Osteoblast (primary cell): ENCODE results near the gene ARHGAP10. TPM values are rescaled to one million over a fixed set of nuclear protein-coding genes. Genes with fewer than 3 reads are reported as not detected.

ENCODE experiments used
- DNase-seq: peaks from one replicate; pipeline ENCODE4 v3.0.0; 2011; ENCODE audit warnings: low spot score, mixed read lengths; ENCODE audit not compliant: insufficient read length; ENCODE audit errors: missing footprints
- H2AFZ ChIP-seq: 2 replicates; pipeline ENCODE4 v1.6.0; 2011; ENCODE audit warnings: mild to moderate bottlenecking, low read length
- H3K27ac ChIP-seq: 2 replicates; pipeline ENCODE4 v1.5.1; 2011; ENCODE audit warnings: mild to moderate bottlenecking, low read depth, low read length, moderate library complexity
- H3K27me3 ChIP-seq: 2 replicates; pipeline ENCODE4 v1.6.0; 2012; ENCODE audit warnings: mild to moderate bottlenecking, control low read depth, inconsistent platforms, low read length, moderate library complexity; ENCODE audit not compliant: insufficient read depth
- H3K36me3 ChIP-seq: 2 replicates; pipeline ENCODE4 v1.5.1; 2011; ENCODE audit warnings: mild to moderate bottlenecking, low read length, control low read depth, moderate library complexity; ENCODE audit not compliant: insufficient read depth
- H3K4me1 ChIP-seq: 2 replicates; pipeline ENCODE4 v1.5.1; 2011; ENCODE audit warnings: mild to moderate bottlenecking, low read length, control low read depth, moderate library complexity; ENCODE audit not compliant: insufficient read depth
- H3K4me2 ChIP-seq: 2 replicates; pipeline ENCODE4 v1.6.0; 2011; ENCODE audit warnings: mild to moderate bottlenecking, low read length; ENCODE audit not compliant: insufficient read depth
- H3K4me3 ChIP-seq: fragments of 200-600 bp; sonication (generic); 3 replicates; pipeline ENCODE4 v1.5.1; 2012; ENCODE audit warnings: mild to moderate bottlenecking, low read length, inconsistent platforms; ENCODE audit not compliant: insufficient read depth
- H3K79me2 ChIP-seq: 2 replicates; pipeline ENCODE4 v1.6.0; 2012; ENCODE audit warnings: mild to moderate bottlenecking, low read length, control low read depth, inconsistent platforms; ENCODE audit not compliant: insufficient read depth
- H3K9me3 ChIP-seq: 2 replicates; pipeline ENCODE4 v1.5.1; 2011; ENCODE audit warnings: low read depth, low read length, control low read depth
- H4K20me1 ChIP-seq: 2 replicates; pipeline ENCODE4 v1.6.0; 2012; ENCODE audit warnings: mild to moderate bottlenecking, low read length, control low read depth; ENCODE audit not compliant: insufficient read depth
- CTCF ChIP-seq: IDR thresholded peaks from 2 replicates; pipeline ENCODE4 v1.5.1; 2011; ENCODE audit warnings: mild to moderate bottlenecking, low read depth, low read length, moderate library complexity; ENCODE audit errors: extremely low read depth
- total RNA-seq: library from RNA; depleted of rRNA; stranded (reverse); fragments of >200 nt; gene quantifications from 2 replicates; pipeline ENCODE4 v1.2.3, GENCODE V29; 2012

Gene ARHGAP10
- total RNA-seq, 1 donor: 31.5 TPM

DNA sequence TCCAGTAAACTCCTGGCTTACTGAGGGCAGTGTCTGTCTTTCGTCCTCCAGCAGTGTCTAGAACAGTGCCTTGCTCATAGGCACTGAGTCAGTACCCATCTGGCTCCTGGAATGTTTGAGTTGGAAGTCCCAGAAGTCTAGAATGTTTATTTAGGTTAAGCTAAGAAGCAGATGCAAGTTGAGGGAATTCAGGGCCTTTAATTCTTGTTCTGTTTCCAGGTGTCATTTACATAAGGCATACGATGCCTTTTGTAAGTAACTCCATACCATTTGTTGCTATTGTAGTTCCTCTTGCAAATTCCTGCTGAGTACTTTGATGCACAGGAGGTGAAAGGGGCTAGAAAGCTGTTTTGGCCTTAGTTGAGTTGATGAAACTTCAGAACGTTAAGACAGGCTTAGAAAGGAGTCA is 22.2 kb downstream of the ARHGAP10 start:
- H3K79me2 ChIP-seq: peaks cover 64% of the 10 kb centered on the region
- H3K4me3 ChIP-seq: no peak overlapping the region
- TF ChIP-seq CTCF: no peak
- peak overlapping the region; percentile 52 for H3K27ac ChIP-seq
- peak; percentile 75 for DNase-seq
- H3K36me3 ChIP-seq: no peaks in the 10 kb centered on the region
- no peaks in the 10 kb centered on the region for H3K9me3 ChIP-seq
- H3K4me2 ChIP-seq: peak overlapping the region; percentile 53
- H2AFZ ChIP-seq: no peak overlapping the region
- H4K20me1 ChIP-seq: peaks cover 10% of the 10 kb centered on the region
- H3K27me3 ChIP-seq: no peaks in the 10 kb centered on the region
- H3K4me1 ChIP-seq: peaks cover 40% of the 10 kb centered on the region

DNA sequence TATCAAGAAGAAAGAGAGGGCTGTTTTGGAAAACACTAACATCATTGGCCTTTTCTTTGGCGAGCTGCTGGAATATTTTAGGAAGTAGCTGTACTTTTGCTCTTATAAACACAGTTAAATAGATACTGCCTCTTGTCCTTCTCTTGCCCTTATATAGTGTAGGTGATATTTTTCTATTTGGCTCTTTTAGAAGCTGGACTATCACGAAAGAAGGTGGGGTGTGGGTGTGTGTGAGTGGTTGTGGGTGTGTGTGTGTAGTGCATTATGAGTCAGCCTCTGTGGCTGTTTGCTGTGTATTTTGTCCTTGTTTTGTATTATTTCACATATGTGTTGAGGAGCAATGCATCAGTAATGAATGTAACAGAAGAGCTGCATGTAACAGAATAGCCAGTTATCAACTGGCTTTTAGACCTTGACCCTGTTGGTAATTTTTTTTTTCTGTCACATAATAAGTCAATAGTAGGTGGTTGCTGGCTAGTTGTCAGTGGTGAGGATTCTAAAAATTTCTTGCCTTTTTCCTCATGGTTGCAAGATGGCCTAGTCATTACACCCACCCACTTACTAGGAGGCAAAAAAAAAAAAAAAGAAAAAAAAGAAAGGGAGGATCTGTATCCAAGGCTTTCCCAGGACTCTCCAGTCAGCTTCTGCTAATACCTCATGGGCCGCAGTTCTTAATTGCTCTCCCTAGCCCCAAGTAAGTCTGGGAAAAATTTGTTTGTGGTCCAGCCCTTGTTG is 23.8 kb downstream of the ARHGAP10 start:
- Histone ChIP-seq H3K4me3 (no peak overlapping the region), H3K27me3 (no peaks in the 10 kb centered on the region), H3K9me3 (no peaks in the 10 kb centered on the region), H3K27ac (peak overlapping the region; percentile 63), H3K4me2 (peak overlapping the region; percentile 49), H3K79me2 (peaks cover 67% of the 10 kb centered on the region), H4K20me1 (peaks cover 10% of the 10 kb centered on the region), H3K36me3 (no peaks in the 10 kb centered on the region), H2AFZ (no peak overlapping the region), H3K4me1 (peaks cover 40% of the 10 kb centered on the region)
- DNase-seq: peak; percentile 81
- TF ChIP-seq CTCF: no peak

GRCh38 chr4:147756417-147756816 is 24.5 kb downstream of the ARHGAP10 start:
- Histone ChIP-seq H3K36me3 (no peaks in the 10 kb centered on the region), H3K4me2 (peak overlapping the region; percentile 49), H3K27me3 (no peaks in the 10 kb centered on the region), H3K4me3 (no peak overlapping the region), H2AFZ (no peak overlapping the region), H3K79me2 (peaks cover 63% of the 10 kb centered on the region), H4K20me1 (peaks cover 10% of the 10 kb centered on the region), H3K27ac (peak overlapping the region; percentile 63), H3K9me3 (no peaks in the 10 kb centered on the region), H3K4me1 (peaks cover 40% of the 10 kb centered on the region)
- TF ChIP-seq CTCF: no peak
- no peak for DNase-seq

GRCh38 chr4:147760176-147760575 is 28.3 kb downstream of the ARHGAP10 start:
- H3K4me2 ChIP-seq: no peak overlapping the region
- H2AFZ ChIP-seq: no peak overlapping the region
- H3K4me1 ChIP-seq: peaks cover 17% of the 10 kb centered on the region
- no peak for TF ChIP-seq CTCF
- H3K79me2 ChIP-seq: peaks cover 68% of the 10 kb centered on the region
- H4K20me1 ChIP-seq: peaks cover 10% of the 10 kb centered on the region
- no peaks in the 10 kb centered on the region for H3K36me3 ChIP-seq
- H3K27ac ChIP-seq: no peak overlapping the region
- no peak for DNase-seq
- no peaks in the 10 kb centered on the region for H3K27me3 ChIP-seq
- H3K4me3 ChIP-seq: no peak overlapping the region
- H3K9me3 ChIP-seq: no peaks in the 10 kb centered on the region
